NCI-H2171 (cell line): ENCODE data around the gene ACTN1.
"Not testable (repeated sequence)": the region's sequence is repeated elsewhere in the genome, so short reads cannot be mapped to it uniquely, and the experiment has no call there.

Experiments used
- DNase-seq: peaks from one replicate; lab custom pipeline; 2025; lab: John Stamatoyannopoulos, UW

ACTN1 gene

DNA sequence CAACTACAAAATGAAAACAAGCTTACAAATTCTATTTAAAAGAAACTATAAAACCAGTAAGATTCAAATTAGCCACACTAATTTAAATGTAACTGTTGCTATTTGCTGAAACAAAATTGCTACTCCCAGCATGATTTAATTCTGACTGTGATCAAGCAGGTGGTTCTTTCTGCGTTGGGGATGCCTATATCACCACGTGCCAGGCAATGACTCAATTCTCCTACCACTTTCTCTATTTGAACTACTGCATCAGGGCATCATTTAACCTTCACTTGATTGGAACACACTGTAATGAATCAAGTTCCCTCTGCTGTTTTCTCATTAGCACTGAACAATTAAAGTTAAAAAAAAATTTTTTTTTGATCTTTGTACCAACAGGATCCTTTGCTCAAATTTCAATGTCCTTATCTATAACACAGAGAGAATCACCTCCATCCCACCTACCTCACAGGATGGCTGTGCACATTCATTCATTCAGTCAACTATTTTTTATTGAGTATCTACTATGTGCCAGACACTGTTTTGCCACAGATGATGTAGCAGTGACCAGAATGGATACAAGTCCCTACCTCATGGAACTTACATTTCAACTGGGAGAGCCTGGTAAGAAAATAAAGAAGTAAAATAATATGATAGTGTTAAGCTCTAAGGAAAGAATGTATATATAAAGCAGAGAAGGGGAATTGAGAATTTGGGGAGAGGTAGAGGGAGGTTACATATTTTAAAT is 8.0 kb upstream of the ACTN1 start:
- DNase-seq, result no peak

GRCh38 chr14:68986225-68986624 is 7.1 kb upstream of the ACTN1 start:
- DNase-seq, result no peak

DNA sequence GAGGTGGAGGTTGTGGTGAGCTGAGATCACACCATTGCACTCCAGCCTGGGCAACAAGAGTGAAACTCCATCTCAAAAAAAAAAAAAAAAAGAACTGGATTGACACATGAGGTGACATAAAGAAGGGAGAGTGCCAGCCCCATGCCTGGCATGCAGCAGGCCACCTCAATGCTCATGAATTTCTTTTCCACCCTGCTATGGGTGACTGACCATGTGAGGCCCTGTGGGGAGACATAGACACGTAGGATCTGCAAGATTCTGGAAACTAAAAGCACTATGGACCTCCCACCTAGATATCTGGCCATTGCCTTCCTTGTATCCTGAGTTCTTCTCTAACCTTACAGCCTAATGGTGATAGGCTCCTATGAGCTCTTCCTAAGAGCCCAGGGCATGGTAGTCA is 5.6 kb upstream of the ACTN1 start:
- DNase-seq, result no peak

- DNase-seq, result no peak
These were observed 4.1 kb upstream of the ACTN1 start for GRCh38 chr14:68983191-68983590.

DNA sequence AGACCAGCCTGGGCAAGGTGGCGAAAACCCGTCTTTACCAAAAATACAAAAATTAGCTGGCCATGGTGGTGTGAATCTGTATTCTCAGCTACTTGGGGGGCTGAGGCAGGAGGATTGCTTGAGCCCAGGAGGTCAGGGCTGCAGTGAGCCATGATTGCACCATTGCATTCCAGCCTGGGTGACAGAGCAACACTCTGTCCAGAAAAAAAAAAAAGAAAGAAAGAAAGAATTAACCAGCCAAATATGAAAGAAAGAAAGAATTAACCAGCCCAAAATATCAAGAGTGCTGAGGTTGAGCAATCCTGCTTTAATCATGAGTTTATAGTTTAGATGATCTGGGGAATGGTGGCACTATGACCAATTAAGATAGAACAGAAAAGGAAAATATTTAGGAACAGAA is 3.5 kb upstream of the ACTN1 start:
- DNase-seq, result no peak

DNA sequence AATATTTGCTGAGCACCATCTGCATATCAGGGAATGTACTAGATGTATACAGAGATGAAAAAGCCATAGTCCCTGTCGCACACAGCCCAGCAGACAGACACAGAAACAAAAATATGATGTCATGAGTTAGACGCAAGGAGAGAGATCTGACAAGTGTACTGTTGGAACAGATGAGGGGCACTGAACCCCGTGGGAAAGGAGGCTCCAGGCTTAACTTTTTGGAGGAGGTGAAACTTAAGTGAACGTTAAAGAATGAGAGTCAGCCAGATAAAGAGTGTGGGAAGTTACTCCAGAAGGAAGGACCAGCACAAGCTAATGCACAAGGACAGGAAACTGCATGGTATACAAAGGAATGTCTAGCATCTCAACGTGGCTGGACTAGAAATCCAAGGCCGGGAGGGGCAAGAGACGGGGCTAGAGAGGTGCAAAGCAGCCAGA is 2.5 kb upstream of the ACTN1 start:
- no peak for DNase-seq

- no peak for DNase-seq
These were observed 2.0 kb upstream of the ACTN1 start for GRCh38 chr14:68981139-68981538.

DNA sequence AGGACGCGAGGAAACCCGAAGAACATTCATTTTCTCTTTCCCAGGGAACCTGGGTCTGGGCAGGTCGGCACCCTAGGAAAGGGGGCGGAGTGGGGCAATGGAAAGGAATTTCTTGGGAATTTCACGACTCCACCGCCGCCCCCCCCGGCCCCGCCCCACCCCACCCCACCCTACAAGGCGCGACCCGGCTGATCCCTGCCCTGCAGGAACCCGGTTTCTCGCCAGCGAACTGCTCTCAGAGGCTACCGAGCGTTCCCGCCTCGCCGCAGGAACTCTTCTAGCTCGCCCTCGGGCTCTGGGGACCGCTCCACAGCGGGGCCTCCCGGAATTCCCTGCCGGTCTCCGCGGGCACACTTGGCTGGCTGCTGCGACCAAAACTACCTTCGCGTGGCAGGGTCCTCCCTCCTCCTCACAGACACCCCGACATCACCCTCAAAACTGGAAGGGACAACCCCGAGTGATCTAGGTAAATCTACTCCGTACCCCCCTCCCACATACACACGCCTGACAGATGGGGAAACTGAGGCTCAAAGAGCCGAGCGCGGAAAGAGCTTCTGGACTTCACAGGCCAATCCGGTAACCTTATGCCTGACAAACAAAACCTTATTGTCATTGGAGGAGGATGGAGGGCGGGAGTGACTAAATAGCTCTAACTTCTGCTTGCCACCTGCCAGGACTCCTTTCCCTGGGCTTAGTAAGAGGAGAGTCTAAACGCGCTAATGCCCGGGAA is 785 bp upstream of the ACTN1 start:
- DNase-seq, result peak; percentile 37

GRCh38 chr14:68978172-68978911 is 760 bp downstream of the ACTN1 start:
- peak; percentile 43 for DNase-seq

DNA sequence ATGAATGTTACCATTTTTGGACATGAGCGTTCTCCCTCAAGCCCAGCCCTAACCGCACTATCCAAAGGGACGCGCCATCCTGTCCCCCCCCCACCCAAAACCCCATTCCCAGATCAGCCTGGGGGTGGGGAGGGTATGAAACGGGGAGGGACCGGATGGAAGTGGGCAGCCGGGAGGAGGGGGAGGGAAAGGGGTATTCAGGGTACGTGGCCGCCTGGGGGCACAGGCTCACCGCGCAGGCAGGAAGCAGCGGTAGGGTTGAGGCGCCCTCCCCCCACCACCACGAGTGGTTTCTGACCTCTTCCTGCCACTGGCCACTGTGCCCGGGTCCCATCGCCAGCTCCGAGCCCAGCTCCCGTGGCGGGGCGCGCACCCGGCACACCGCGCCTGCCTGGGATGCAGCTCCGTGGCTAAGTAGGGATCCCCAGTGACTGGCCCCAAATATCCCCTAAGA is 1.4 kb downstream of the ACTN1 start:
- DNase-seq, result no peak

DNA sequence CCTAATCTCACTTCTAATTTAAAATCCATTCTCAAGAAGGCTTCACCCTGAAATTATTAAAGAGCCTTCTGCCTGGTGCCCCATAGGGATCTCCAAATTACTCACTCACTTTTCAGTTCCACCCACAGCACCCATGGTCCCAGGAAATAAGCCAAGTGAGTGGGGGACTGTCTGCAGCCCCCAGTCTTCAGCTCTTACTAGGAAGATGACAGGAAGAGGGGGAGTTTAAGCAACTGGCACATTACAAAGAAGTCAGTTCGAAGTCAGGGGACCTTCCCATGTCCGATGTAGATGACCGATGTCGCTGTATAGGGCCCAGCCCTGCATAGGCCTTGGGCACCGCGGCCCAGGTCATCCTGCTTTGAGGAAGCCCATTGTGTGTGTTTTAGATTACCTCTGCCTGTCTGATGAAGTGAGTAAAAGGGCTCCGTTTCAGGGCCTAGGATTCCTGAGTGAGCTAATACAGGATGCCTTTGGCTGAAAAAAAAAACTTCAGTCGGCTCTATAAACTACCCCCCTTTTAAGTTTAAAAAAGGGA is 1.9 kb downstream of the ACTN1 start:
- no peak for DNase-seq

- DNase-seq, result no peak
These were observed 2.7 kb downstream of the ACTN1 start for GRCh38 chr14:68976160-68977067.

- no peak for DNase-seq
These were observed 3.4 kb downstream of the ACTN1 start for GRCh38 chr14:68975667-68976066.

- DNase-seq, result no peak
These were observed 4.2 kb downstream of the ACTN1 start for GRCh38 chr14:68974759-68975347.

GRCh38 chr14:68973639-68974038 is 5.5 kb downstream of the ACTN1 start:
- no peak for DNase-seq

DNA sequence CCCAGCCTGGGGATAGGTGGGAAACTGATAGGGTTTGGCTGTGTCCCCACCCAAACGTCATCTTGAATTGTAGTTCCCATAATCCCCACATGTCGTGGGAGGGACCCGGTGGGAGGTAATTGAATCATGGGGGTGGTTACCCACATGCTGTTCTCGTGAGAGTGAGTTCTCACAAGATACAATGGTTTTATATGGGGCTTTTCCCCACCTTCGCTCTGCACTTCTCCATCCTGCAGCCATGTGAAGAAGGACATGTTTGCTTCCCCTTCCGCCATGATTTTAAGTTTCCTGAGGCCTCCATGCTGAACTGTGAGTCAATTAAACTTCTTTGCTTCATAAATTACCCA is 5.9 kb downstream of the ACTN1 start:
- not testable (repeated sequence) for DNase-seq

GRCh38 chr14:68972507-68973218 is 6.4 kb downstream of the ACTN1 start:
- DNase-seq, result no peak

DNA sequence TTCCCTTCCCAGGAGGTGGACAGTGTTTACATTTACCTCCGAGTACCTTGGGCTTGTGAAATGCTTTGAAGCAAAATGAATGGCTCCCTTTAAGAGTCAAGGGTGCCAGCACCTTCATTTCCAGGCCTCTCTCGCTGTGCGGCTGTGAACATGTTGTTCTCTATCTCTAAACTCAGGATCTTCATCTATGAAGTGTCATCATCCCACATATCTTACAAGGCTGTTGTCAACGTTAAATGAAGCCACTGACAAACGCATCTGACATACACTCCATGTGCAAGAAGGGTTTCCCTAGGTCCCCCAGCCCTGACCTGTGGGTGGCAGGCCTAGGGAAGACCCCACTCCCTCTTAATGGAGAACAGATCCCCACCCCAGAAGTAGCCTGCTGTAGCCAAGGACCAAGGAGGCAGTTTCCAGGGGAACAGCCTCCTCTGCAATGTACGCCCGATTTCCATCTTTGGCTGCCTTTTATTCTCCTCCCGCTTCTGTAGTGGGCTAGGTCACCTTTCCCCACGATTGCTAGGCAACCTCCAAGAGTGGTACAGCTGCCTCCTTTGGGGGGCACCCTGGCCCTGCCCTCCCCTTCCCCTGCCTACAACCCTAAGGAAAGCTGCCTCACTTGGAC is 7.6 kb downstream of the ACTN1 start:
- no peak for DNase-seq

DNA sequence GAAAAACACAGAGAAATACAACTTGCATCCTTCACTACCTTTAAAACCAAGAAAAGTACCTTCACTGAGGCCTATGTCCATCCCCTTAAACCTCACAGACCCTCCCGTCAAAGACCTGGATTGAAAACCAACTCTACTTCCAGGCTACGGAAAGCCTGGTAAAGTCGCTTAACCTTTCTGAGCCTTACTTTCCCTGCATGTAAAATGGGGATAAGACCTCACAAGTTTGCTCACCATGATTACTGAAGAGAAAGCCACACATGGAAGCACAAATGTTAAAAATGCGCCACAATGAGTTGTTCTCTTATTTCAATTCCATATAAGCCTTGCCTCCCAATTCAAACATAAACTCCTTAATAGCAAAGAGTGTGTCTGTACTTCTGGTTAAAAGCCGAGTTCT is 8.4 kb downstream of the ACTN1 start:
- DNase-seq, result no peak

- no peak for DNase-seq
These were observed 9.0 kb downstream of the ACTN1 start for GRCh38 chr14:68970038-68970612.
